HG03196 (cell line): ENCODE results near the gene IGFBP3.

Experiments
- ATAC-seq: cut with Tn5 transposase; IDR thresholded peaks from one replicate; pipeline ENCODE4 v1.9.1; 2021; ENCODE audit not compliant: unreplicated experiment

IGFBP3 gene

GRCh38 chr7:45874408-45875131, 46.5 kb downstream of the IGFBP3 start:
- ATAC-seq = no peak

GRCh38 chr7:45873355-45873754, 47.7 kb downstream of the IGFBP3 start:
- no peak for ATAC-seq

DNA sequence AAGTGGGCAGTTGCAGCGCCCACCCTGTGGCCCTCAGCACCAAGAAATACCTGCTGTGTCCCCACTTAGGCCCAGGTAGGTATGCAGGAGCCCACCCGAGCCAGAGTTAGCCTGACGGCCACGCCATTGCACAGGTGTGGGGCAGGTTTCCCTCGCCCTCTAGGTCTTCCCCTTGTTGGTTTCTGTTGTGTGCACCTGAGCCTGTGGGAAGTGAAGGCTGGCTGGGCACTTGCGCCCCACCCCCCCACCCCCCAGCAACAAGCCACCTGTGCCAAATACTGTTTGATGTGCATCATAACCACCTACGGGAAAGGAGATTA, 48.1 kb downstream of the IGFBP3 start, which contains the start of gene CCDC201:
Gene CCDC201 (minus strand): TSS at position 48 of the 320 bp plus-strand sequence. CDS start 75 bp downstream, outside the sequence.
- ATAC-seq = no peak

DNA sequence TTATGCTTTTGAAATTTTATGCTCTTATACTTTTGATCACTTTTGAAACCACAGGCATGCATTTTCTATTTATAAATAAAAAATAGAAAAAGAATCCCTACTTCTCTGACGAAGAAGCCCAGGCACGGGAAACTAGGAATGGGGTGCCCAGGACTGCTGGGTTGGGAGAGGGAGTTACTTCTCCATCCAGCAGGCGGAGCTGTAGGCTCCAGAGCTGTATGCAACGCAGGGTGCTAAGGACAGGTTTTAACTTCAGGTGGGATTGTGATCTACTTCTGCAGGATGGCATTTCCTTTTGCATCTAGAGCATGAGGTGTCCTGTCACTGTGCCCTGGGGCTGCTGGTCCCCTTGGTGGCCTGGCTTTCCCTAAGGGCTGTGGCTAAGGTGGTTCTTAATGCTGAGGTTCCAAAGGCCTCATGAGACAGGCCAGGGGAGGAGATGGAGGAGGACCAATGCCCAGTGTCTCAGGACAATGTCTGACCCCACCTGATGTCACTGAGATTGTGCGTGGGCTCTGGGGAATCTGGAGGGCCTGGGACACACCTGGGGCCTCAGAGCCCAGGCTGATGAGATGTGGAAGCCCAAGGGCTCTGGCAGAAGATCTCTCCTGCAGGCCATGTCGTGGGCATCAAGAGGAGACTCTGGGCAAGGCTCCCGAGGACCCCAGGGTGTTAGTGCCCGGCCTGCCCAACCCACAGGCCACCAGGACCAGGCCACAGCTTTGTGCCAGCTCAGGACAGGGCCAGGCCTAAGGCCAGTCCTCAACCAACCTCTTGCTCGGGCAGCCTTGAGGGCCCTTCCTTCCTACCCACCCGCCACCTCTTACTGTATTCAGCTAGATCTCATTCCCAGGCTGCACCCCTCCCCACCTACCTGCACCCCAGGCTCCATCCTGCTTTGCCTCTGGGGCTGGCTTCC, 48.7 kb downstream of the IGFBP3 start:
- ATAC-seq = no peak

DNA sequence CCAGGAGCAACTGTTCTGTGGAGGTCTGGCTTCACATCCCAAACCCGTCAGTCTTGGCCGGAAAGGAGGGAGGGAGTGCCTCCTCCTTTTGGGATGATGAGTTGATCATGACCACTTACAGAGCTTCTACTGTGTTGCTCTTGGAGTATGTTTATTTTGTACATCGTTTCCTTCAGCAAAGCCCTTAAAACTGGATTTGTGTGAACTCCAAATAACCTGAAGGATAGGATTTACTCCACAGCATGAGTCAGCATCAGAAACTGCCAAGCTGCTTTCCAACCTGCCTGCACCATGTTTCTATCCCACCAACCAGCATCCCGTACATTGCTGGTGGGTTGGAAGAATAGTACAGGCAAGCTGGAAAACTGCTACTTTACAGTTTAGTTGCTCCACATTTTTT, 51.6 kb downstream of the IGFBP3 start:
- no peak for ATAC-seq

DNA sequence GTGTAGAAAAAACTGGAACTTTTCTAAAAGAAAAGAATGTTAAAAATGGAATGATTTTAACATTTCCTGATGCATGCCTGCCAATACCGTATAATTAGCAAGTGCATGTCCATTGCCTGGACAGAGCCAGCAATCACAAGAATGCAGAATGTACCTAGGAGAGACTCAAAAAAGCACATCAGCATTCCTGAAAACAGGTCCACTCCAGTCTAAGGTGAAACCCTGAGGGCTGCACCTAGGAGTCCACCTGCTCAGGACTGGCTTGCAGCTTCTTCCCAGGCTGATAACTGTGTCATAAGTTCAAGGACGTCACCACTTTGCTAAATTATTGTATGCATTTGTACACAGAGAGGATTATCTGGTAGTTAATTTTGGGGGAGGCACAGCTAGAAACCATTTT, 53.6 kb downstream of the IGFBP3 start:
- ATAC-seq = no peak

DNA sequence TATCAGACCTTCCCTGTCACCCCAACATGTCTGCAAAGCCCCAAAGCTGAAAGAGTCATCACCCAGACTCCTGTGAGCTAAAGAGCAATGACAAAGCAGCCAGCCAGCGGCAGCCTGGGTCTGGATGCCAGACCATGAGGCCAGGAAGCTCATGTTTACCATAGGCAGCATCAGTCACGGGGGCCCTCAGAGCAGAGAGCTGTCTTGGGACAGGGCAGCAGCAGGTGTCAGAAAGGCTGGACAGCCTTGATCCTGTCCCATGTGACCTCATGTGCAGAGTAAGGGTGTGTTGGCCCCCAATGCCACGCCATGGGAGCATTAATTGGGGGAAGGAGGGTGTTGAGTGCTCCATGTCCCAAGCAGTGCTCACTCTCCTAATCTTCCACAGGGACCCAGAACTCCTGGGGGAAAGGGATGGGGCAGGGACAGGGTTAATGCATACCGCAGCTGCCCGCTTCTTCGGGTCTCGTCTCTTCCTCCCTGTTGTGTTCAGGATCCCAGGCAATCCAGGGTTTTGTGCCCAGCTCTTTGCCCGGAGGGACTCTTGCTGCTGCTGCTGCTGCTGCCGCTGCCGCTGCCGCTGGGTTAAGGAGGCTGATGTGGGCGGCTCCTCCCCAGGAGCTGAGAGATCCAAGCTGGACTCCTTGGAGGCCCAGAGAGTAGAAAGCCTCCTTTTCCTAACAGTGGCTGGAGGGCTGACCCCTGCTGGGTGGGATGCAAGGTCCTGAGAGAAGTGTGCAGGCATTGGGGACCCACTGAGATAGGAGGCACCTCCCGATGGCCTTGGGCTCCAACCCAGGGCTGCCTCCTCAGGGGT, 55.3 kb downstream of the IGFBP3 start:
- ATAC-seq = no peak

- no peak for ATAC-seq
These were observed 57.4 kb downstream of the IGFBP3 start for GRCh38 chr7:45863715-45864114.
